Uterus (tissue), 2 donors: Measurements from ENCODE around the gene IGFBP1.

Experiments
- CTCF ChIP-seq, 4 experiments: fragments of 200-600 bp in 2 of 4; fragments of 450-650 bp in 2 of 4; sonication (generic) in 2 of 4; IDR thresholded peaks; one replicate each; pipeline ENCODE4 v1.5.1; 2016 to 2019; ENCODE audit warnings: antibody characterized with exemption in 4 of 4, mild to moderate bottlenecking in 2 of 4, moderate library complexity in 1 of 4
- POLR2A ChIP-seq, 2 donors: fragments of 450-650 bp; IDR thresholded peaks; one replicate each; pipeline ENCODE4 v1.6.1; 2016; ENCODE audit warnings: antibody characterized with exemption in 2 of 2, mild to moderate bottlenecking in 1 of 2, moderate library complexity in 1 of 2

- no peak for TF ChIP-seq CTCF (IDR thresholded peaks at IDR 0.05)
- no peak for TF ChIP-seq POLR2A (IDR thresholded peaks at IDR 0.05)
These were observed 49.6 kb downstream of the IGFBP1 start for GRCh38 chr7:45937862-45938261.
